ENCODE measurements around the gene FZD4.
"Not testable (repeated sequence)": the region's sequence is repeated elsewhere in the genome, so short reads cannot be mapped to it uniquely, and the experiment has no call there.

Gene FZD4

DNA sequence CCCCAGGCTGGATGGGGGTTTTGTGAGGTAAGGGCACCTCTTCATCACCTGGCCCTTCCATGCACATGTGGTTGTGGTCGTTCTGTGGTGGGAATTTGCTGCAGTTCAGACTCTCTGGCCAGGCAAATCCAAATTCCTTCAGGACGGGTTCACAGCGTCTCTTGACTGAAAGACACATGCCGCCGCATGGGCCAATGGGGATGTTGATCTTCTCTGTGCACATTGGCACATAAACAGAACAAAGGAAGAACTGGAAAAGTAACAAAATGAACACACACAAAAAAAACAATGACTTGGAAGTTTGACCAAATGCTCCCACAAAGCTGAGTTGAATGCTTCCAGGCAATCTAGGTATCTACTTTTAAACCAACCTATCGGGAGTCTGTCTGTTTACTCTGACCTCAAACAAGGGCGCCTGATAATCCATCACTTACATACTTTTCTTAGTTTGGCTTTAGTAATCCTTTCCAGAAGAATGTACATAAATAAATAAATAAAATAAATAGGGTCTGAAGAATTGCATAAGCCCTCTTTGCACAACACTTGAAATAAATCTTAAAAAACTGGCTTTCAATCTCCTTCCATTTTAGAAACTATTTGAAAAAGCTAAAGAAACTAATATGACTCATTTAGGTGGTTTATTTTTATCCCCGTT is 2.8 kb downstream of the FZD4 start:
- DNase-seq, result no peak
- no peak for TF ChIP-seq GATA1 (IDR thresholded peaks at IDR 0.05; ENCODE audit: low read depth, low read length)
- TF ChIP-seq POLR2A (IDR thresholded peaks at IDR 0.05; ENCODE audit: low read length), result no peak

DNA sequence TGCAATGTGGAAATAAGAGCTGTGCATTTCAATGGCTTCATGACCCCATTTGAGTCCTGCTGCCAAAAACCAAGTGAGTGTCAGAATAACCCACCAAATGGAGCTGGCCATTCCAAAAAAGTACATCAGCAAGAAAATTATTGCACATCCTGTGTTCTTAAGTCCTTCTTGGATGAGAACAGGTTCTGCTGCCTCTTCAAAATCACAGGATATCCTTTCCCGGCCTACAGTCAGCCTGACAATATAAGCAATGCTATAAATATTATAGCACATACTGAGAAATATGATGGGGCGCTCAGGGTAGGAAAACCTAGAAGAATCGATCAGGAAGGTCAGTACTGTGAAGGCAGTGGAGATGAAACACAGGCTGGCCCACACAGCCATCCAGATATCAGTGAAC is 3.5 kb downstream of the FZD4 start:
- DNase-seq, result no peak
- TF ChIP-seq POLR2A (IDR thresholded peaks at IDR 0.05; ENCODE audit: low read length), result no peak
- no peak for TF ChIP-seq GATA1 (IDR thresholded peaks at IDR 0.05; ENCODE audit: low read depth, low read length)

DNA sequence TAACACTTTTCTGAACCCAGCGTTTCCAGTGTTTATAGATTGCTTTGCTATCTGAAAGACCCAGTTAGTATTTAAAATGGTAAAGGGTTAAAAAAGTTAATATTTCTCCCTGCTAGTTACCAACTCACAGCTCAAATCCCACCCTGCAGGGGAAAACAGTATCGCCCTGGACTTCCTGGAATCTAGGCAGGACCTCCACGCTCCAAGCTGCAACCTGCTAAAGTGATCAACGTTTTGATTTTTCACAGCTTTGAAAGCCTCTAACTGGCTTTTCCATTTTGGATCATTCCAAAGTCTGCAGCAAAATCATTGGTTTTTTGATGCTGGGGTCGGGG is 4.6 kb downstream of the FZD4 start:
- no peak for DNase-seq
- TF ChIP-seq GATA1 (IDR thresholded peaks at IDR 0.05; ENCODE audit: low read depth, low read length) (no peak), POLR2A (IDR thresholded peaks at IDR 0.05; ENCODE audit: low read length) (no peak)

DNA sequence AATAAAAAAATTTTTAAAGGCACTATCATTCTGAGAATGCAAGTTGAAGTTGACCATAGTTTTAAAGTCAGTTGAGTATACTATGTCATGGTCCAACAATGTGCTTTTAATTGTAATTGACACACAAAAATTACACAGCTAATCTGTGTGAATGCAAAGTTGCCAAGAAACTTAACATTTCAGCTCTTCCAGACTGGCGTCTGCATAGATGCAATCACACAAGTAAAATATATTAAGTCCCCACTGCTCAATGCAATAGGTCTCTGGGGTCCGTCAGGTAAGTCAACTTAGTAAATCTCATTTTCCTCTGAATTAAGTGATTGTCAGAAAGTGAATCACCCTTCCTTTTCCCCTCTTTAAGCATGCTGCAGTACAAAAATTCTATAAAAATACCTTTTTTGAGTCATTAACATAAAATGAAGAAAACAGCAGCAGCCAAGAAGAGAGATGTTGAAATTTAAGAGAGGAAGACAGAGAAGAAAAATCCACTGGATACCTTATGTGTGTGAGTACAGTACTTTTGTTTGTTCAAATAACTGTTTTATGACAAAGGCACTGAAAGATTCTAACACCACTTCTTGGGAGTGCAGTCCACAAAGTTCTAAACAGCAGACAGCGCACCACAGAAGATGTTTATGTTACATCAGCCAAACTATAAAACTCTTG is 5.1 kb downstream of the FZD4 start:
- no peak for TF ChIP-seq GATA1 (IDR thresholded peaks at IDR 0.05; ENCODE audit: low read depth, low read length)
- no peak for TF ChIP-seq POLR2A (IDR thresholded peaks at IDR 0.05; ENCODE audit: low read length)
- DNase-seq, result no peak

DNA sequence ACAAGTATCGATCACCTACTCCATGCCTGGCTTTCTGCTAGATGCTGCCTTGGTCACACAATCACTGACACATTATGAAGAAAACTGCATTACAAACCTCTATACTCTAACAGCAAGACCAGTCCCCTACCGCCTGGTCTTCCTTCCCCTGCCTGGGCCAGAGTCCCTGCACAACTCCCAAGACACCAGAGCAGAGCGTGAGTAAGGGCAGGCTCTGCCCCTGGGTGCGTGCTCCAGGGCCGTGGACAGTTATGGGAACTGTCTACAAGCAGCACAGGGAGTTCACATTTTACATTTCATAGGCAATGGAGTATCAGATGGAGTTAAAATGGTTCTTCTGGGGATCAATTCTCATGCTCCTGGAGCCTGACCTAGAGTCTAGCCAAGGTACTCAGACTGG is 6.5 kb downstream of the FZD4 start:
- TF ChIP-seq POLR2A (IDR thresholded peaks at IDR 0.05; ENCODE audit: low read length) (no peak), GATA1 (IDR thresholded peaks at IDR 0.05; ENCODE audit: low read depth, low read length) (no peak)
- no peak for DNase-seq

DNA sequence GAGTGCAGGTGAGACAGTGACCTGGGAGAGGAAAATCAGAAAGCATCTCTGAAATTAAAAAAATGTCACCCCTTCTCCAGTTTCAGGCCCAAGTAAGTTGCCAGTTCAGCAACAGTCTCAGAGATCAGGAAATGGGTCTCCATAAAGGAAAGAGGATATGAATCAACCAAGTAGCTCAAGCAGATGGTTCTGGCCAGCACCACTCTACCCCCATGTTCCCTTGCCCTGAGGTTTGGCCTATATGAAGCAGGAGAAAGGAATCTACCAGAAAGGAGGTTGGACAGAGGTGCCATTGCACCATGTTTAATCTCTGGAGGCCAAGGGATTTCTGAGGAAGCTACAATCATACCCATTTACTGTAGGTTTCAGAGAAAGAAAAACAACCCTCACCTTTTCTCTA is 7.7 kb downstream of the FZD4 start:
- no peak for DNase-seq
- no peak for TF ChIP-seq GATA1 (IDR thresholded peaks at IDR 0.05; ENCODE audit: low read depth, low read length)
- no peak for TF ChIP-seq POLR2A (IDR thresholded peaks at IDR 0.05; ENCODE audit: low read length)

DNA sequence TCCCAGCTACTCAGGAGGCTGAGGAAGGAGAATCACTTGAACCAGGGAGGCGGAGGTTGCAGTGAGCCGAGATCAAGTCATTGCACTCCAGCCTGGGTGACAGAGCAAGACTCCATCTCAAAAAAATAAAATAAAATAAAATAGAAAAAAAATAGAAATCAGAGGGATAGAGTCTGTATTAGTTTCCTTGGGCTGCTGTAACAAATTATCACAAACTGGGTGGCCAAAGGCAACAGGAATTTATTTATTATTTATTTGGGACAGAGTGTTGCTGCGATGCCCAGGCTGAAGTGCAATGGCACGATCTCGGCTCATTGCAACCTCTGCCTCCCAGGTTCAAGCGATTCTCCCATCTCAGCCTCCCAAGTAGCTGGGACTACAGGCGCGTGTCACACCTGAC is 11.7 kb downstream of the FZD4 start:
- DNase-seq, result not testable (repeated sequence)

DNA sequence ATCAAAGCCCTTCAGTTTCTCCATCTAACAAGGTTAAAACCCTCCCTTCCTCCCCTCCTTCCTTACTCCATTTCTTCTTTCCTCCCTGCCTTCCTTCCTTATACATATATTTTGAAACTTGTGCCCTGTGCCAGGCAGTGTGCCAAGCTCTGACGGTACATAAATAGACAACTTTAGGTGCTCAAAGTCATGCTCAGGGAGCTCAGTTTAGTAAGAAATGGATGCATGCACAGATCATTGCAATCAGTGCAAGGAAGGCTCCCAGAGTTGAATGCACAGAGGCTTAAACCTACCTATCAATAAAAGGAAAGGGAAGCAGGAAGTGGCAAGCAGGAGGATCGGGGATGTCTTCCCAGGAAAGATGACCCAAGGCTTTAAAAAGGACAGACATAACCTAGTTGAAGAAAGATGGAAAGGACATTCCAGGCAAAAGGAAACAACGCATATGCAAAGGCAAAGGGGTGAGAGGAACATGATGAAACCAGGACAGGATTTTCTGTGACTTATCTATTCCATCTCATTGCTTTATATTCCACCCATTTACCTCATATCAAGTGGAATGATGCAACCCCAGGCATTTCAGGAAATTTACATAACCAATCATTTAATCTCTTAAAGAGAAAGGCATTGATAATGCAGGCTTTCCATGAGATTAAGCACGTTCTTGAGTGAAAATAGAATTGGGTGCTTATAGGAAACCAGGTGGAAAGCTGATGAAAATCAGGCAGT is 13.2 kb downstream of the FZD4 start:
- peak; percentile 9 to 28 for DNase-seq
- TF ChIP-seq GATA1 (IDR thresholded peaks at IDR 0.05; ENCODE audit: low read depth, low read length), result no peak
- TF ChIP-seq POLR2A (IDR thresholded peaks at IDR 0.05; ENCODE audit: low read length), result no peak

DNA sequence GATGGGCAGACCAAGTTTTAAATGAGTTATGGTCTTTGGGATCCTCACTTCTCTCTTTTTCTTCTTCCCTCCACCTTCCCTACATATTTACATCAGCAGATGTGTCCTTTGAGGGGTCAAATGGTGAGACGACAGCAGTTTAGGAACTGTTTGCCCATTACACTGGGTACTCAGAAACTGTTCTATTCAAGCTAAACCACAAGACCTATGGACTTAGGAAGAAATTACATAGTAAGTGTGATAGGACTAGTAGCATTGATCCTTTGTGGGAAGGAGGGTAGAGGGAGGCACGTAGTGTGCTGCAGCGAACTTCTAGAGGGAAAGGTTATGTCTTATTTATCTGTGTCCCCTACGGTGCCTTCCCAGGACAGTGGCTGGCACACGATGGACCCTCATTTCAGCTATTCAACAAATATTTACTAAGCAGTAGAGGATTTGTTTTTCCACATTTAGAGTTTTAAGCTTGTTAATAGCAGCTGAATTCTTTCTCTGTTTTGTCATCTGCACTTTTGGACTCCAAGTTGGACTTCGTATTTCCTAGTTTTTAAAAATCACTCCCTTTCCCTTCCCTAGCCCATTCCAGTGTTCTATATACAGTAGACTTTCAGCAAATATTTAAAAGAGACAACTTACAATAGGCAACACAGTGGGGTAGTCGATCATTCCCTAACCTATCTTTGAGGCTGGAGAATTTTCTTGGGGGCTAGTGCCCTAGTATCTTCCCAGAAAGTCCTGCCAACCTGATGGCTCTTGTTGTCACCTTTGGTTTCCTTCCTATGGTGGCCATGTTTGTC is 13.9 kb downstream of the FZD4 start:
- no peak for TF ChIP-seq GATA1 (IDR thresholded peaks at IDR 0.05; ENCODE audit: low read depth, low read length)
- no peak for TF ChIP-seq POLR2A (IDR thresholded peaks at IDR 0.05; ENCODE audit: low read length)
- DNase-seq, result no peak

DNA sequence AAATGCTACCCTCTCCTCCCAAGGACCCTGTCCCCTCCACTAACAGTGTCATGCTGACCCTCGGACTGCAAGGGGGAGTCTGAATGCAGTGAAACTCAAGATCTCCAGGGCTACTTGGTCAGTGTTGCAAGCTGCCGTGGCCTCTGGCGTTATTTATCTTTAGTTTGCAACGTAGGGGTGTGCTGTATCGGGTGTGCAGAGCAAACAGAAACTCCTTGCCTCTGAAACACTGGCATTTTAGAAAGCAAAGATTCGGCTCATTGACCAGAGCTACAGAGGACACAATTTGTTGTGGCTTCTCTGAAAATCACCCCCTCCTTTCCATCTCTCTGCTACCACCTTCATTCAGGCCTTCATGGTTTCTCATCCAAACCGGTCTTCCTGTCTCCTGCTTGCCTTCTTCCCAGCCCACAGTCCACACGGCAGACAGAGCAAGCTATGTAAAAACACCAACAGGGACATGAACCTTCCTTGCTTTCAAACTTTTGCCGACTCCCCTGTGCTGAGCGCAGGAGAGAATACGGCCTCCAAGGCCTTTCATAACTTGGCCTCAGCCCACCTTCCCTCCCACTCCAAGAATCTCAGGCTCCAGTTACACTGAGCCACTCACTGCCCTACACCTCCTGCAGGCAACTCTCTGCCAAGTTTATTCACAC is 14.9 kb downstream of the FZD4 start:
- TF ChIP-seq GATA1 (IDR thresholded peaks at IDR 0.05; ENCODE audit: low read depth, low read length) (no peak), POLR2A (IDR thresholded peaks at IDR 0.05; ENCODE audit: low read length) (no peak)
- DNase-seq, result peak in 1 of 2 experiments; percentile 17

DNA sequence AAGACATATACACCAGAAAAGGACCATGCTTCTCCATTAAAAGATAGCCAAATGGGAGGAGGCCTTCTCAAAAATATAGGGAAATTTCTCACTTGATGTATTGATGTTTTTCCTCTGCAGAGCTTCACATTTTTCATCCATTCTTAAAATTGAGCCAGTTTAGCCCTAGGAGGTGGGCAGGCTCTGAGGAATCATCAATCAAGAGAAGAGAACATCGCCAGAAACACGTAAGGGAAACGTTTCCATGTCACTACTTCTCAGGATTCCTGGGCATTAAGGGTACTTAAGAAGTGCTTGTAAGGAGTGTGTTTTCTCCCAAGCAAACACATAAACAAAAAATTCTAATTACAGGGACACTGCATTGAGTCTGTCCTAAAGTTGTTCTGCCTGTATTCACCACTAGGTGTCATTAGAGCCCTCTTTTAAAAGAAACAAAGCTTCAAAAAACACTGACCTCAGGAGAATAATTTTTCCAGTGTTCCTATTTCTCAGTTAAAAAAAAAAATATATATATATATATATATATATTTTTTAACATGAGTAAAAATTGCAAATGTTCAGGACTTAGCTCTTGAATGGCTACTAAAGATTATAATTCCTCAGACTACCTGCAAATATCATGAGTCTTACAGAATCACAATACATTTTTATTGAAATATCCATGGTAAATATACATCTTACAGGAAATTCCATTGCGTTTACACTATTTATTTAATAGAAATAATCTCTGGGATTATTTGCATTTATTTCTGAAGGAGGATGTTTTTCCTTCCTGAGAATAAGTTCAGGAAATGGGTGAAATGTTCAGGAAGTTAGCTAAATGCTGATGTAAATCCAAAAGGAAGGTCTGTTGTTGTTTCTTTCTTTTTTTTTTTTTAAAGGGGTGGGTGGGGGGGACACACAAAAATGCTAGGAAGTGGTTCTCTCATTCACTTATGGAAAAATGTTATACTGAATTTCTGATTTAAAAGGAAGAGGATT is 16.0 kb downstream of the FZD4 start:
- TF ChIP-seq POLR2A (IDR thresholded peaks at IDR 0.05; ENCODE audit: low read length) (no peak), GATA1 (IDR thresholded peaks at IDR 0.05; ENCODE audit: low read depth, low read length) (no peak)
- DNase-seq, result peak; percentile 72 to 81

DNA sequence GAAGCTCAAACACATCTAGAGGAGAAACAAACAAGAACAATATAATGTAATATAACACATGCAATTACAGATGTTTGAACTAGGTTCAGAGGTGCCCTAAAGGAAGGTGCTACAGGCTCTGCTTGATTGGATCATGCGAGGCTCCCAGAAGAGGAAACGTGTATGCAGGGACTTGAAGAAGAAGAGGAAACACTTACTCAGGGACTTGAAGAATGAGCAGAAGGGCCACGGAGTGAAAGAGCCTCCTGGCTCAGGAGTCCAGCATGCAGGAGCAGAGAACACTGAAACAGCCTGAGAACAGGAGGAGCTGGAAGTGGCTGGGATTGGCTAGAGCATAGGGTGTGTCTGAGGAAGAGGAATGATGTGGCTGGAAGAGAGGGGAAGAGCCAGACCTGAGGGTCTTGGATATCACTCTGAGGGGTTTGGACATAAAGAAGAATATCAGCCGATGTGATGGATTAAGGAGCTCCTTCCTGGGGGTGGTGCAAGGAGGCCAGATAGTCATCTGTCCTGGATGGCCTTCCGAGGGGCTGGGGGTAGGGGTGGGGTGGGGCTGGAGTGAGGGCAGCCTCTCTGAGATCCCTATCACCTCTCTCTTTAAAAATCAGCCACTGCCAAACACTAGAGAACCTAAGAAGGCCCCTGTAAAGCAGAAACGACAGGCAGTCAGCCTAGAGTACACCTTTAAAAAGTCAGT is 16.8 kb downstream of the FZD4 start:
- TF ChIP-seq GATA1 (IDR thresholded peaks at IDR 0.05; ENCODE audit: low read depth, low read length), result no peak
- no peak for TF ChIP-seq POLR2A (IDR thresholded peaks at IDR 0.05; ENCODE audit: low read length)
- DNase-seq, result peak; percentile 43 to 59

DNA sequence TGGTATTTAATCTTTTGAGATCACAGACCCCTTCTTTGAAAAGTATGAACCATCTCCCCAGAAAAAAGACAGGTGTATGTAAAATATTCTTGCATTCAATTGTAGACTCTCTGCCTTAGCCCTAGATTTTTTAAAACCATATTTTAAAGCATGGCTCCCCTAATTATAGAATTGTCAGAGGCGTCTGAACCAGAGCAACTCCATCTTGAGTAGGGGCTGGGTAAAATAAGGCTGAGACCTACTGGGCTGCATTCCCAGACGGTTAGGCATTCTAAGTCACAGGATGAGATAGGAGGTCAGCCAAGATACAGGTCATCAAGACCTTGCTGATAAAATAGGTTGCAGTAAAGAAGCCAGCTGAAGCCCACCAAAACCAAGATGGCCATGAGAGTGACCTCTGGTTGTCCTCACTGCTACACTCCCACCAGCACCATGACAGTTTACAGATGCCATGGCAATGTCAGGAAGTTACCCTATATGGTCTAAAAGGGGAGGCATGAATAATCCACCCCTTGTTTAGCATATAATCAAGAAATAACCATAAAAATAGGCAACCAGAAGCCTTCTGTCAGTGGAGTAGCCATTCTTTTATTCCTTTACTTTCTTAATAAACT is 17.9 kb downstream of the FZD4 start:
- peak in 1 of 2 experiments; percentile 42 for DNase-seq
